HCT116 (cell line): ENCODE results near the gene NFATC1. TPM values are rescaled to one million over a fixed set of nuclear protein-coding genes. Genes with fewer than 3 reads are reported as not detected.

Experiments used
- ATAC-seq: fragments of 200-7000 bp; cut with Tn5 transposase; 2 replicates; pipeline ENCODE4 v1.9.1; 2020; ENCODE audit warnings: mild to moderate bottlenecking, moderate library complexity
- BruUV-seq: library from RNA; stranded (reverse); fragments of 400-500 nt; replicated peaks from 2 replicates; lab custom pipeline; 2021; lab: Mats Ljungman, UMichigan
- CTCF ChIA-PET: fragments of 300-600 bp; sonication (Branson Sonifier 250); formaldehyde crosslinking; loops from one replicate; lab custom pipeline; 2021; ENCODE audit warnings: antibody characterized with exemption; lab: Charles Lee
- POLR2A ChIA-PET: fragments of 300-600, 350-600 bp; sonication (Branson Sonifier 250); formaldehyde crosslinking; loops from one replicate; lab custom pipeline; 2021; ENCODE audit warnings: antibody characterized with exemption; lab: Charles Lee
- RAD21 ChIA-PET, 2 experiments: fragments of 300-600 bp; sonication (Branson Sonifier 250); formaldehyde crosslinking; loops; one replicate each; lab custom pipeline; 2023; ENCODE audit warnings: low total read pairs in 2 of 2; ENCODE audit not compliant: uncharacterized antibody in 2 of 2, unreplicated experiment in 2 of 2, low non-redundant PET in 1 of 2; lab: Charles Lee
- DNase-seq: peaks from one replicate; pipeline ENCODE4 v3.0.0-alpha.2; 2010; ENCODE audit warnings: low read depth, low spot score
- H2AFZ ChIP-seq: fragments of 200-600 bp; shearing (Covaris generic), sonication (generic); 2 replicates; pipeline ENCODE4 v1.6.1; 2017; ENCODE audit warnings: low read depth, mixed run types, mixed read lengths, antibody characterized with exemption, low read length; ENCODE audit not compliant: poor library complexity, severe bottlenecking
- H3K27ac ChIP-seq: 2 replicates; pipeline ENCODE4 v1.5.1; 2012; ENCODE audit warnings: low read depth, low read length
- H3K27me3 ChIP-seq: fragments of 200-600 bp; sonication (generic); 2 replicates; pipeline ENCODE4 v1.6.1; 2016; ENCODE audit warnings: mixed run types, low read length, mixed read lengths; ENCODE audit not compliant: insufficient read depth
- H3K36me3 ChIP-seq, 2 experiments: fragments of 200-500 bp in 1 of 2; fragments of 200-600 bp in 1 of 2; sonication (Bioruptor generic) in 1 of 2; sonication (generic) in 1 of 2; 2 replicates each; pipeline versions ENCODE4 v1.5.1 to v1.6.1; 2014 to 2016; ENCODE audit warnings: low read length in 2 of 2, inconsistent platforms in 1 of 2, mixed read lengths in 1 of 2, mixed run types in 1 of 2; ENCODE audit not compliant: insufficient read depth in 2 of 2, control insufficient read depth in 1 of 2
- H3K4me1 ChIP-seq, 2 experiments: fragments of 200-600 bp in 1 of 2; sonication (generic) in 1 of 2; 2 replicates each; pipeline versions ENCODE4 v1.5.1 to v1.6.1; 2012 to 2017; ENCODE audit warnings: low read length in 2 of 2, inconsistent platforms in 1 of 2, mild to moderate bottlenecking in 1 of 2, mixed read lengths in 1 of 2, mixed run types in 1 of 2, moderate library complexity in 1 of 2; ENCODE audit not compliant: insufficient read depth in 2 of 2, control insufficient read depth in 1 of 2
- H3K4me2 ChIP-seq: fragments of 200-600 bp; sonication (generic); 2 replicates; pipeline ENCODE4 v1.6.1; 2017; ENCODE audit warnings: mixed run types, low read length, mixed read lengths
- H3K4me3 ChIP-seq, 2 experiments: fragments of 200-600 bp in 1 of 2; sonication (generic) in 1 of 2; replicated peaks in 1 of 2; 2 replicates each; pipeline ENCODE4 v1.5.1; 2011 to 2016; ENCODE audit warnings: low read length in 2 of 2, control low read depth in 1 of 2, low read depth in 1 of 2, mild to moderate bottlenecking in 1 of 2, mixed read lengths in 1 of 2, mixed run types in 1 of 2
- H3K79me2 ChIP-seq: fragments of 200-600 bp; sonication (generic); 2 replicates; pipeline ENCODE4 v1.6.1; 2017; ENCODE audit warnings: mild to moderate bottlenecking, mixed run types, low read length, moderate library complexity, mixed read lengths; ENCODE audit not compliant: insufficient read depth
- H3K9ac ChIP-seq: fragments of 200-600 bp; sonication (generic); 2 replicates; pipeline ENCODE4 v1.6.1; 2016; ENCODE audit warnings: low read length, mixed read lengths
- H3K9me2 ChIP-seq: fragments of 200-600 bp; sonication (generic), shearing (Covaris generic); 2 replicates; pipeline ENCODE4 v1.6.1; 2017; ENCODE audit warnings: mixed run types, mild to moderate bottlenecking, moderate library complexity; ENCODE audit not compliant: insufficient read depth
- H3K9me3 ChIP-seq, 2 experiments: fragments of 200-500 bp in 1 of 2; fragments of 200-600 bp in 1 of 2; sonication (Bioruptor generic) in 1 of 2; sonication (generic) in 1 of 2; 2 replicates each; pipeline ENCODE4 v1.6.1; 2014 to 2017; ENCODE audit warnings: low read length in 2 of 2, mixed read lengths in 2 of 2, inconsistent platforms in 1 of 2, low read depth in 1 of 2, mild to moderate bottlenecking in 1 of 2, mixed run types in 1 of 2, moderate library complexity in 1 of 2; ENCODE audit not compliant: control insufficient read depth in 1 of 2, insufficient read depth in 1 of 2
- H4K20me1 ChIP-seq: fragments of 200-600 bp; sonication (generic), shearing (Covaris generic); 2 replicates; pipeline ENCODE4 v1.6.1; 2017; ENCODE audit warnings: mixed run types, mild to moderate bottlenecking, moderate library complexity; ENCODE audit not compliant: insufficient read depth
- FOSL1 ChIP-seq: IDR thresholded peaks from 2 replicates; pipeline ENCODE4 v1.6.1; 2012; ENCODE audit warnings: low read depth
- JUND ChIP-seq: IDR thresholded peaks from 2 replicates; pipeline ENCODE4 v1.6.1; 2012
- POLR2A ChIP-seq: IDR thresholded peaks from 2 replicates; pipeline ENCODE4 v1.7.0; 2011; ENCODE audit warnings: borderline replicate concordance; ENCODE audit not compliant: insufficient read depth, insufficient read length; ENCODE audit errors: extremely low read depth
- RAD21 ChIP-seq: IDR thresholded peaks from 2 replicates; pipeline ENCODE4 v1.6.1; 2012; ENCODE audit warnings: low read depth, mild to moderate bottlenecking
- SP1 ChIP-seq: IDR thresholded peaks from 2 replicates; pipeline ENCODE4 v1.6.1; 2012; ENCODE audit warnings: low read depth
- TCF7L2 ChIP-seq: IDR thresholded peaks from 2 replicates; pipeline ENCODE4 v1.7.0; 2011; ENCODE audit warnings: borderline replicate concordance, inconsistent platforms; ENCODE audit not compliant: insufficient read depth, insufficient read length; ENCODE audit errors: extremely low read depth
- YY1 ChIP-seq: IDR thresholded peaks from 2 replicates; pipeline ENCODE4 v1.6.1; 2011; ENCODE audit warnings: low read length, low read depth, moderate library complexity, mild to moderate bottlenecking; ENCODE audit not compliant: insufficient replicate concordance; ENCODE audit errors: extremely low read depth
- ZNF274 ChIP-seq: fragments of 200-500 bp; sonication (Bioruptor generic); IDR thresholded peaks from 2 replicates; pipeline ENCODE4 v1.6.1; 2014; ENCODE audit warnings: mild to moderate bottlenecking, low read depth, low read length, inconsistent platforms
- intact Hi-C: fragments of 100-400 bp; cut with micrococcal nuclease; formaldehyde crosslinking; loops from 2 replicates; pipeline ENCODE4 v1.10.0; 2022
- total RNA-seq: library from RNA; stranded (reverse); gene quantifications from one replicate; pipeline ENCODE4 v1.2.1, GENCODE V29; 2021; ENCODE audit not compliant: unreplicated experiment
- TF ChIP-seq, protein P1 (sequence below), 3 experiments: fragments of 200-600 bp in 1 of 3; sonication (generic) in 1 of 3; IDR thresholded peaks in 2 of 3; conservative IDR thresholded peaks in 1 of 3; 2 replicates each; pipeline ENCODE4 v1.5.1; 2012 to 2017; ENCODE audit warnings: low read depth in 2 of 3, low read length in 2 of 3, antibody characterized with exemption in 1 of 3, borderline replicate concordance in 1 of 3, control low read depth in 1 of 3, mild to moderate bottlenecking in 1 of 3, mixed read lengths in 1 of 3, mixed run types in 1 of 3, moderate library complexity in 1 of 3; ENCODE audit not compliant: insufficient read depth in 1 of 3
- TF ChIP-seq, protein P2 (sequence below): IDR thresholded peaks from 2 replicates; pipeline ENCODE4 v1.6.1; 2012; ENCODE audit warnings: low read depth

The NFATC1 gene
- total RNA-seq, 1 experiment from 2014 or later = 20.8 TPM

DNA sequence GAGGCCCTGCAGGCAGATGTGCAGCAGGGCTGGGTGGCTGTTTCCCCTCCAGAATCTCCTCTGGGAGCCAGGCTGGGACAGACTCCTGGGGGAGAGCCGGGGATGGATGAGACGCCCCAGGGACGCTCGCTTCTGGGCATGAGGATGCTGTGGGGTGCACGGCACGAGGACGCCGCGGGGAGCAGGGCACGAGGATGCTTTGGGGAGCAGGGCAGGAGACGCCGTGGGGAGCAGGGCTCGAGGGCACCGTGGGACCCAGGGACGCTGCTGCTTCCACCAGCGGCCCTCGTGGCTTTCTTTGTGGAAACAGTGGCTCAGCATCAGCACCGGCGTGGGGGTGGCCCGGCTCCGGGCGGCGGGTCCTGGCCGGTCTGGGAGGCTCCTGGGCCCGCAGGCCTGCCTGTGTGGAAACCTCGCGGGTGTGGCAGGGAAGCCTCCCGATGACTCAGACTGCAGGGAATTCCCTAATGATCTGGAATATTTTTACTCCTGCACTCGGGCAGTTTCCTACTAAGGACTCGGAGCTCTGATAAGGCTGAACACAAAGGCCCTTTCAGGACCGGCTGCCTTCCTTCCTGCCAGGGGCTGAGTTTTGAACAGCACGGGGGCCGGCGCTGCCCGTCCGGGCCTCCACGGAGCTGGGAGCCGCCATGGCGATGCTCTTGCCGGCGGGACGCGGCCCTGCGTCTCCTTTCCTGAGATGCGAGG is 62.6 kb downstream of the NFATC1 start:
- Histone ChIP-seq H2AFZ (no peak overlapping the region), H3K9me3 (no peaks in the 10 kb centered on the region), H3K27ac (peak overlapping the region; percentile 57), H3K9ac (peak overlapping the region; percentile 44), H3K36me3 (no peaks in the 10 kb centered on the region; a peak in 1 of 4 replicates), H3K4me1 (peaks cover 12 to 28% of the 10 kb centered on the region in 2 experiments), H3K9me2 (no peaks in the 10 kb centered on the region), H4K20me1 (no peaks in the 10 kb centered on the region), H3K27me3 (no peaks in the 10 kb centered on the region), H3K4me3 (peak overlapping the region in 1 of 2 experiments; percentile 7; a peak in 1 of 4 replicates), H3K79me2 (no peaks in the 10 kb centered on the region), H3K4me2 (peak overlapping the region; percentile 58)
- peak; percentile 47; the same call in 1 of the 2 replicates for TF ChIP-seq SP1
- TF ChIP-seq FOSL1 = peak; percentile 73
- no peak for TF ChIP-seq POLR2A
- TF ChIP-seq JUND = peak; percentile 69
- no peak for TF ChIP-seq ZNF274
- POLR2A ChIA-PET = no interaction called here
- CTCF ChIA-PET = no interaction called here
- RAD21 ChIA-PET = no interaction called here
- BruUV-seq = no TSS peak
- intact Hi-C loops = no loop called here
- DNase-seq = peak; percentile 48
- peak; percentile 88 for ATAC-seq

DNA sequence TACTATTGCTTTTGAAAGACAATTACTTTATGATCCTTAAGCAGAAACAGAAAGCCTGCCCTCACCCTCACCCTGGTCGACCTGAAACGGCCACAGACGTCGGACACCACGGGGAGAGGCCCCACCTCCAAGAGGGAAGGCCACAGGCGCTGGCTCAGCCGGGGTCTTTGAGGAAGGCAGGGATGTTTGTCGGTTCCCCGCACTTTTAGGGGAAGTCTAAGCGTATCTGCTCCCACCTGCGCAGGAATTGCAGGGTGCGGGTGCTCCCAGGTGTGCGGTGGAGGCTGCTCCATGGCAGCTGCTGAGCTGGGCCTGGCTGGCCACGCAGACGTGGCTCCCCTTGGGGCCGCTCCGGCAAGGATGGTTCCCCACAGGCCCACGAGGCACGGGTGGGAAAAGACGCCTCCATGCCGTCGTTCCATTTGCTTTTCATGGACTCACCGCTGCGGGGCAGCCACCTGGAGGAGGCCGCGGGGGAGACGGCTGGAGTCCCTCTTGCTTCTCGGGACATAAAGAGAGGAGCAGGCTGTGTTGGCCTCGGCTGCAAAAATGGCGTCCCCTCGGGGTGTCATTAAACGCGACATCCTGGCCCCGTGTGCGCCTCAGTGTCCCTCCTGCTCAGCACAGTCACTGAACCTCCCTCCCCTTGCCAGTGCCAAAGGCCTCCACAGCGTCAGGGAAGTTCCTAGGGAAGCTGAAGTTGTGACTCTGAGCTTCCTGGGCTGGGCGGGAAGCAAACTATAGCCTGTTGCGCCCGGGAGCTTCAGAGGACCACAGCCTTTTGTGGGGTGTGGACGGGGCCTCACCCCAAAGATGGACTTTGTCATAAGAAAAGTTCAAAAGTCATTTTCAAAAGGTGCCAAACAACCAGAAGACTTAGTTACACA is 63.4 kb downstream of the NFATC1 start:
- Histone ChIP-seq H4K20me1 (no peaks in the 10 kb centered on the region), H3K4me2 (peak overlapping the region; percentile 58), H3K27ac (peak overlapping the region; percentile 57), H3K9me3 (no peaks in the 10 kb centered on the region), H3K9me2 (no peaks in the 10 kb centered on the region), H3K79me2 (no peaks in the 10 kb centered on the region), H3K9ac (peak overlapping the region; percentile 44), H3K4me1 (peaks cover 12 to 28% of the 10 kb centered on the region in 2 experiments), H2AFZ (no peak overlapping the region), H3K36me3 (no peaks in the 10 kb centered on the region; a peak in 1 of 4 replicates), H3K4me3 (no peak overlapping the region), H3K27me3 (no peaks in the 10 kb centered on the region)
- intact Hi-C loops = no loop called here
- DNase-seq = no peak
- RAD21 ChIA-PET = no interaction called here
- POLR2A ChIA-PET = no interaction called here
- ATAC-seq = 0 out of 2 replicates have a peak, but pooled peaks have one; percentile 7
- no TSS peak for BruUV-seq
- CTCF ChIA-PET = no interaction called here
- TF ChIP-seq, protein P1, sequence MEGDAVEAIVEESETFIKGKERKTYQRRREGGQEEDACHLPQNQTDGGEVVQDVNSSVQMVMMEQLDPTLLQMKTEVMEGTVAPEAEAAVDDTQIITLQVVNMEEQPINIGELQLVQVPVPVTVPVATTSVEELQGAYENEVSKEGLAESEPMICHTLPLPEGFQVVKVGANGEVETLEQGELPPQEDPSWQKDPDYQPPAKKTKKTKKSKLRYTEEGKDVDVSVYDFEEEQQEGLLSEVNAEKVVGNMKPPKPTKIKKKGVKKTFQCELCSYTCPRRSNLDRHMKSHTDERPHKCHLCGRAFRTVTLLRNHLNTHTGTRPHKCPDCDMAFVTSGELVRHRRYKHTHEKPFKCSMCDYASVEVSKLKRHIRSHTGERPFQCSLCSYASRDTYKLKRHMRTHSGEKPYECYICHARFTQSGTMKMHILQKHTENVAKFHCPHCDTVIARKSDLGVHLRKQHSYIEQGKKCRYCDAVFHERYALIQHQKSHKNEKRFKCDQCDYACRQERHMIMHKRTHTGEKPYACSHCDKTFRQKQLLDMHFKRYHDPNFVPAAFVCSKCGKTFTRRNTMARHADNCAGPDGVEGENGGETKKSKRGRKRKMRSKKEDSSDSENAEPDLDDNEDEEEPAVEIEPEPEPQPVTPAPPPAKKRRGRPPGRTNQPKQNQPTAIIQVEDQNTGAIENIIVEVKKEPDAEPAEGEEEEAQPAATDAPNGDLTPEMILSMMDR (IDR thresholded peaks at IDR 0.05 in 2 of 3, conservative IDR thresholded peaks at IDR 0.05 in 1 of 3; ENCODE audit: borderline replicate concordance in 1 of 3, insufficient read depth in 1 of 3, low read depth in 2 of 3, low read length in 2 of 3) = no peak
- TF ChIP-seq, protein P2, sequence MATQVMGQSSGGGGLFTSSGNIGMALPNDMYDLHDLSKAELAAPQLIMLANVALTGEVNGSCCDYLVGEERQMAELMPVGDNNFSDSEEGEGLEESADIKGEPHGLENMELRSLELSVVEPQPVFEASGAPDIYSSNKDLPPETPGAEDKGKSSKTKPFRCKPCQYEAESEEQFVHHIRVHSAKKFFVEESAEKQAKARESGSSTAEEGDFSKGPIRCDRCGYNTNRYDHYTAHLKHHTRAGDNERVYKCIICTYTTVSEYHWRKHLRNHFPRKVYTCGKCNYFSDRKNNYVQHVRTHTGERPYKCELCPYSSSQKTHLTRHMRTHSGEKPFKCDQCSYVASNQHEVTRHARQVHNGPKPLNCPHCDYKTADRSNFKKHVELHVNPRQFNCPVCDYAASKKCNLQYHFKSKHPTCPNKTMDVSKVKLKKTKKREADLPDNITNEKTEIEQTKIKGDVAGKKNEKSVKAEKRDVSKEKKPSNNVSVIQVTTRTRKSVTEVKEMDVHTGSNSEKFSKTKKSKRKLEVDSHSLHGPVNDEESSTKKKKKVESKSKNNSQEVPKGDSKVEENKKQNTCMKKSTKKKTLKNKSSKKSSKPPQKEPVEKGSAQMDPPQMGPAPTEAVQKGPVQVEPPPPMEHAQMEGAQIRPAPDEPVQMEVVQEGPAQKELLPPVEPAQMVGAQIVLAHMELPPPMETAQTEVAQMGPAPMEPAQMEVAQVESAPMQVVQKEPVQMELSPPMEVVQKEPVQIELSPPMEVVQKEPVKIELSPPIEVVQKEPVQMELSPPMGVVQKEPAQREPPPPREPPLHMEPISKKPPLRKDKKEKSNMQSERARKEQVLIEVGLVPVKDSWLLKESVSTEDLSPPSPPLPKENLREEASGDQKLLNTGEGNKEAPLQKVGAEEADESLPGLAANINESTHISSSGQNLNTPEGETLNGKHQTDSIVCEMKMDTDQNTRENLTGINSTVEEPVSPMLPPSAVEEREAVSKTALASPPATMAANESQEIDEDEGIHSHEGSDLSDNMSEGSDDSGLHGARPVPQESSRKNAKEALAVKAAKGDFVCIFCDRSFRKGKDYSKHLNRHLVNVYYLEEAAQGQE = no peak
- TF ChIP-seq YY1 (no peak), SP1 (no peak), TCF7L2 (no peak), POLR2A (no peak), RAD21 (no peak)
